Spleen (tissue), 7 donors: ENCODE data around the gene DENND2D.

ENCODE experiments used
- CTCF ChIP-seq, 11 experiments: fragments of 200-600 bp in 7 of 11; fragments of 450-650 bp in 4 of 11; sonication (generic) in 4 of 11; IDR thresholded peaks in 8 of 11; conservative IDR thresholded peaks in 3 of 11; 1 replicate in 7 of 11; 2 replicates in 4 of 11; pipeline versions ENCODE4 v1.4.0 to v1.8.0; 2016 to 2021; ENCODE audit warnings: antibody characterized with exemption in 11 of 11, inconsistent platforms in 4 of 11, mild to moderate bottlenecking in 1 of 11
- POLR2A ChIP-seq, 3 donors: fragments of 450-650 bp; IDR thresholded peaks; one replicate each; pipeline ENCODE4 v1.5.1; 2017; ENCODE audit warnings: antibody characterized with exemption in 3 of 3, mild to moderate bottlenecking in 1 of 3
- donor health status: DM: no; HTN: no; CAD: no; lungs with moderate emphysema.
- donor health status: DM: no; HTN: no; CAD: no.
- donor health status: DM: no; HTN: no; CAD: no.

- TF ChIP-seq CTCF (IDR thresholded peaks at IDR 0.05 in 8 of 11, conservative IDR thresholded peaks at IDR 0.05 in 3 of 11) (no peak), POLR2A (IDR thresholded peaks at IDR 0.05) (no peak)
Observed at GRCh38 chr1:111157431-111157830, 43.0 kb downstream of the DENND2D start.
